NB4 (cell line): Measurements from ENCODE around the gene MOSPD2.

Experiments
- CTCF ChIP-seq: IDR thresholded peaks from one replicate; pipeline ENCODE4 v1.5.1; 2012; ENCODE audit warnings: low read depth, low read length
- MYC ChIP-seq: IDR thresholded peaks from 2 replicates; pipeline ENCODE4 v1.6.1; 2011; ENCODE audit warnings: low read depth, low read length
- POLR2A ChIP-seq: IDR thresholded peaks from 2 replicates; pipeline ENCODE4 v1.6.1; 2011; ENCODE audit warnings: mild to moderate bottlenecking; ENCODE audit not compliant: insufficient read length; ENCODE audit errors: extremely low read depth

GRCh38 chrX:14896273-14896672, 23.1 kb downstream of the MOSPD2 start:
- no peak for TF ChIP-seq CTCF
- no peak for TF ChIP-seq MYC
- TF ChIP-seq POLR2A, result no peak
